K562 (cell line): ENCODE results near the gene CD164L2. TPM values are rescaled to one million over a fixed set of nuclear protein-coding genes. Genes with fewer than 3 reads are reported as not detected.
A peak's percentile ranks its signal among the peaks of the same experiment; 100 is the strongest.

Experiments used
- ARID3B ChIP-seq: fragments of 250-450 bp; sonication (Bioruptor Pico); IDR thresholded peaks from 2 replicates; pipeline ENCODE4 v1.4.0; 2020; ENCODE audit warnings: borderline replicate concordance
- BRF2 ChIP-seq: IDR thresholded peaks from 3 replicates; pipeline ENCODE4 v1.6.1; 2011; ENCODE audit warnings: borderline replicate concordance, mild to moderate bottlenecking; ENCODE audit not compliant: insufficient read length, insufficient read depth
- CCNT2 ChIP-seq: IDR thresholded peaks from 2 replicates; pipeline ENCODE4 v1.6.1; 2011; ENCODE audit warnings: borderline replicate concordance, low read depth, mild to moderate bottlenecking, moderate library complexity, mixed read lengths, low read length; ENCODE audit not compliant: insufficient read length; ENCODE audit errors: extremely low read depth
- DLX4 ChIP-seq: fragments of 250-450 bp; sonication (Bioruptor Pico); IDR thresholded peaks from 2 replicates; pipeline ENCODE4 v1.6.1; 2021; ENCODE audit warnings: mild to moderate bottlenecking
- EWSR1 ChIP-seq: fragments of 450-650 bp; IDR thresholded peaks from 2 replicates; pipeline ENCODE4 v1.6.1; 2018; ENCODE audit warnings: borderline replicate concordance, mild to moderate bottlenecking, low read depth, moderate library complexity; ENCODE audit not compliant: partially characterized antibody
- KLF6 ChIP-seq: fragments of 250-450 bp; sonication (Bioruptor Pico); IDR thresholded peaks from 2 replicates; pipeline ENCODE4 v1.4.0; 2020; ENCODE audit warnings: mild to moderate bottlenecking, moderate library complexity, borderline replicate concordance
- LEF1 ChIP-seq: fragments of 450-650 bp; IDR thresholded peaks from 2 replicates; pipeline ENCODE4 v1.6.1; 2016; ENCODE audit warnings: mild to moderate bottlenecking
- MAZ ChIP-seq, 2 experiments: fragments of 450-650 bp in 1 of 2; sonication (generic) in 1 of 2; formaldehyde crosslinking; IDR thresholded peaks in 1 of 2; conservative IDR thresholded peaks in 1 of 2; 2 replicates each; pipeline versions ENCODE4 v1.4.0 to v1.5.0; 2020; ENCODE audit warnings: mild to moderate bottlenecking in 1 of 2, missing genetic modification reagents in 1 of 2
- MBD2 ChIP-seq: sonication (generic); IDR thresholded peaks from 2 replicates; pipeline ENCODE4 v1.6.1; 2016; ENCODE audit warnings: low read depth, borderline replicate concordance
- MYC ChIP-seq, 2 experiments: fragments of 250-450 bp in 1 of 2; sonication (Bioruptor Pico) in 1 of 2; IDR thresholded peaks; 2 replicates each; pipeline versions ENCODE4 v1.5.1 to v1.6.1; 2012 to 2021; ENCODE audit warnings: low read depth in 2 of 2, borderline replicate concordance in 1 of 2, improper control_type of control experiment in 1 of 2, low read length in 1 of 2, mild to moderate bottlenecking in 1 of 2, moderate library complexity in 1 of 2
- RCOR1 ChIP-seq, 2 experiments: IDR thresholded peaks; 2 replicates each; pipeline ENCODE4 v1.6.1; 2012; ENCODE audit warnings: low read depth in 2 of 2, low read length in 2 of 2, borderline replicate concordance in 1 of 2, improper control_type of control experiment in 1 of 2
- RFX1 ChIP-seq: fragments of 450-650 bp; IDR thresholded peaks from 2 replicates; pipeline ENCODE4 v1.6.1; 2016; ENCODE audit warnings: mild to moderate bottlenecking, moderate library complexity
- SAFB ChIP-seq: fragments of 200-400 bp; formaldehyde crosslinking; IDR thresholded peaks from 2 replicates; pipeline ENCODE4 v1.6.1; 2017; ENCODE audit warnings: low read depth, low read length, borderline replicate concordance
- SLC30A9 ChIP-seq: fragments of 250-450 bp; sonication (Bioruptor Pico); IDR thresholded peaks from 2 replicates; pipeline ENCODE4 v1.8.0; 2022; ENCODE audit warnings: mild to moderate bottlenecking, moderate library complexity
- SPI1 ChIP-seq: IDR thresholded peaks from 2 replicates; pipeline ENCODE4 v1.6.1; 2011; ENCODE audit warnings: low read depth, low read length, control low read depth, borderline replicate concordance
- TBP ChIP-seq: optimal IDR thresholded peaks from 2 replicates; pipeline ENCODE3; 2011; ENCODE audit warnings: low read depth, low read length, improper control_type of control experiment
- TEAD4 ChIP-seq, 2 experiments: sonication (generic) in 1 of 2; formaldehyde crosslinking in 1 of 2; IDR thresholded peaks; 2 replicates each; pipeline versions ENCODE4 v1.6.1 to v1.8.0; 2012 to 2022; ENCODE audit warnings: borderline replicate concordance in 1 of 2, inconsistent platforms in 1 of 2, low read length in 1 of 2, mild to moderate bottlenecking in 1 of 2, missing genetic modification reagents in 1 of 2
- THRA ChIP-seq: fragments of 450-650 bp; IDR thresholded peaks from 2 replicates; pipeline ENCODE4 v1.6.1; 2017; ENCODE audit warnings: mild to moderate bottlenecking, moderate library complexity
- TOE1 ChIP-seq, 2 experiments: fragments of 450-650 bp in 1 of 2; sonication (generic) in 1 of 2; formaldehyde crosslinking in 1 of 2; IDR thresholded peaks; 2 replicates each; pipeline versions ENCODE4 v1.7.1 to v1.8.0; 2016 to 2022; ENCODE audit warnings: borderline replicate concordance in 2 of 2, mild to moderate bottlenecking in 2 of 2, antibody characterized with exemption in 1 of 2, inconsistent platforms in 1 of 2, low read depth in 1 of 2, missing genetic modification reagents in 1 of 2, moderate library complexity in 1 of 2
- ZC3H8 ChIP-seq: fragments of 450-650 bp; IDR thresholded peaks from 2 replicates; pipeline ENCODE4 v1.6.1; 2017
- ZKSCAN3 ChIP-seq: fragments of 250-450 bp; sonication (Bioruptor Pico); IDR thresholded peaks from 2 replicates; pipeline ENCODE4 v1.4.0; 2020
- ZNF707 ChIP-seq: fragments of 250-450 bp; sonication (Bioruptor Pico); conservative IDR thresholded peaks from 2 replicates; pipeline ENCODE4 v1.8.0; 2022; ENCODE audit warnings: inconsistent platforms, mild to moderate bottlenecking, moderate library complexity
- polyA plus RNA-seq, 8 experiments: library from polyadenylated mRNA; depleted of rRNA in 4 of 8; stranded (reverse) in 5 of 8; unstranded in 3 of 8; fragments of >200 nt; fragmentation: Nextera tagmentation in 2 of 8; fragmentation: Illumina TruSeq in 1 of 8; extraction: Ambion mirVana in 2 of 8; extraction: Trizol in 1 of 8; gene quantifications; 2 replicates each; pipeline versions ENCODE4 v1.2.1 to v1.2.3, GENCODE V29; 2011 to 2014; ENCODE audit warnings: inconsistent platforms in 1 of 8, missing spikeins in 1 of 8
- total RNA-seq, 7 experiments: library from RNA; depleted of rRNA in 6 of 7; stranded (reverse); fragments of >200 nt in 6 of 7; fragmentation: Illumina TruSeq in 2 of 7; extraction: Trizol in 2 of 7; gene quantifications; 2 replicates each; pipeline versions ENCODE4 v1.2.1 to v1.2.3, GENCODE V29; 2011 to 2021; ENCODE audit warnings: low replicate concordance in 1 of 7

The CD164L2 gene
- total and polyA plus RNA-seq, 9 of the 15 experiments (the other 6 are each of a cell fraction or from before 2014, with no cell fraction given): 0.08 to 0.92 (median 0.38) TPM; not detected in 1

- TF ChIP-seq RFX1 (no peak), LEF1 (no peak), KLF6 (CRISPR knock-in tag) (no peak), DLX4 (CRISPR knock-in tag) (no peak), CCNT2 (no peak), ARID3B (CRISPR knock-in tag) (no peak), TBP (peak; percentile 44), MYC (IDR thresholded peaks at IDR 0.05; ENCODE audit: low read depth, low read length) (peak; percentile 13; the same call in 1 of the 2 replicates), MYC (CRISPR knock-in tag; IDR thresholded peaks at IDR 0.05; ENCODE audit: borderline replicate concordance, low read depth) (no peak), TOE1 (IDR thresholded peaks at IDR 0.05; ENCODE audit: borderline replicate concordance) (no peak), TOE1 (CRISPR knock-in tag; IDR thresholded peaks at IDR 0.05; ENCODE audit: borderline replicate concordance, low read depth) (no peak), RCOR1 (IDR thresholded peaks at IDR 0.05; ENCODE audit: borderline replicate concordance in 1 of 2, low read depth in 2 of 2, low read length in 2 of 2) (peak in 1 of 2 experiments; percentile 20; a peak in 1 of 4 replicates), EWSR1 (no peak), SAFB (no peak), TEAD4 (IDR thresholded peaks at IDR 0.05; ENCODE audit: low read length) (no peak), TEAD4 (CRISPR knock-in tag; IDR thresholded peaks at IDR 0.05; ENCODE audit: borderline replicate concordance) (no peak), MAZ (CRISPR knock-in tag; conservative IDR thresholded peaks at IDR 0.05 in 1 of 2, IDR thresholded peaks at IDR 0.05 in 1 of 2) (no peak), ZC3H8 (no peak), MBD2 (0 out of 2 replicates have a peak, but pooled peaks have one; percentile 28), SLC30A9 (no peak), ZKSCAN3 (CRISPR knock-in tag) (no peak), THRA (no peak), SPI1 (0 out of 2 replicates have a peak, but pooled peaks have one; percentile 32), BRF2 (no peak), ZNF707 (CRISPR knock-in tag) (no peak)
Observed at GRCh38 chr1:27377760-27378495, 5.2 kb downstream of the CD164L2 start (continued).
